OCI-LY7 (cell line): ENCODE measurements around the gene FGFRL1. TPM values are rescaled to one million over a fixed set of nuclear protein-coding genes. Genes with fewer than 3 reads are reported as not detected.

Experiments
- BruUV-seq: library from RNA; stranded (reverse); fragments of 400-500 nt; replicated peaks from 2 replicates; lab custom pipeline; 2021; lab: Mats Ljungman, UMichigan
- CTCF ChIA-PET: fragments of 300-600 bp; sonication (Branson Sonifier 250); formaldehyde crosslinking; loops from one replicate; lab custom pipeline; 2022; ENCODE audit warnings: antibody characterized with exemption; ENCODE audit not compliant: unreplicated experiment; lab: Charles Lee
- POLR2A ChIA-PET: fragments of 300-600 bp; sonication (Branson Sonifier 250); formaldehyde crosslinking; loops from one replicate; lab custom pipeline; 2022; ENCODE audit warnings: antibody characterized with exemption; lab: Charles Lee
- DNase-seq: peaks from one replicate; pipeline ENCODE4 v3.0.0-alpha.2; 2015; ENCODE audit warnings: low spot score
- H2AFZ ChIP-seq: fragments of 200-600 bp; sonication (generic), shearing (Covaris generic); 2 replicates; pipeline ENCODE4 v1.6.1; 2014; ENCODE audit warnings: mild to moderate bottlenecking, antibody characterized with exemption, low read length, moderate library complexity
- H3K27ac ChIP-seq: fragments of 200-600 bp; sonication (generic); 2 replicates; pipeline ENCODE4 v1.5.1; 2014; ENCODE audit warnings: mixed run types, low read depth, mild to moderate bottlenecking, moderate library complexity, low read length, inconsistent platforms; ENCODE audit not compliant: poor library complexity, severe bottlenecking
- H3K36me3 ChIP-seq: fragments of 200-600 bp; sonication (generic); 2 replicates; pipeline ENCODE4 v1.6.1; 2014; ENCODE audit warnings: mild to moderate bottlenecking, antibody characterized with exemption, low read length, moderate library complexity, mixed read lengths; ENCODE audit not compliant: insufficient read depth
- H3K4me1 ChIP-seq: fragments of 200-600 bp; sonication (generic); 2 replicates; pipeline ENCODE4 v1.5.1; 2014; ENCODE audit warnings: mild to moderate bottlenecking, low read length; ENCODE audit not compliant: insufficient read depth, poor library complexity, severe bottlenecking
- H3K4me2 ChIP-seq: fragments of 200-600 bp; sonication (generic); 2 replicates; pipeline ENCODE4 v1.6.1; 2014; ENCODE audit warnings: mild to moderate bottlenecking, low read length
- H3K4me3 ChIP-seq: fragments of 200-600 bp; sonication (generic); 2 replicates; pipeline ENCODE4 v1.5.1; 2014; ENCODE audit warnings: mild to moderate bottlenecking, low read depth, low read length; ENCODE audit not compliant: poor library complexity, severe bottlenecking
- H3K79me2 ChIP-seq: fragments of 200-600 bp; sonication (generic); 2 replicates; pipeline ENCODE4 v1.6.1; 2016; ENCODE audit warnings: low read depth, mild to moderate bottlenecking, low read length, moderate library complexity, mixed read lengths; ENCODE audit not compliant: insufficient read depth
- H3K9me2 ChIP-seq: fragments of 200-600 bp; sonication (generic); 2 replicates; pipeline ENCODE4 v1.6.1; 2016; ENCODE audit warnings: mild to moderate bottlenecking, low read length, mixed read lengths; ENCODE audit not compliant: insufficient read depth
- H3K9me3 ChIP-seq: fragments of 200-600 bp; sonication (generic); 2 replicates; pipeline ENCODE4 v1.6.1; 2014; ENCODE audit warnings: mild to moderate bottlenecking, mixed run types, low read length, mixed read lengths
- H4K20me1 ChIP-seq: fragments of 200-600 bp; sonication (generic); 2 replicates; pipeline ENCODE4 v1.6.1; 2014; ENCODE audit warnings: mild to moderate bottlenecking, antibody characterized with exemption, low read length, moderate library complexity, mixed read lengths; ENCODE audit not compliant: insufficient read depth
- CTCF ChIP-seq: fragments of 200-600 bp; sonication (generic); conservative IDR thresholded peaks from 2 replicates; pipeline ENCODE4 v1.5.1; 2014; ENCODE audit warnings: mild to moderate bottlenecking, antibody characterized with exemption, low read length, moderate library complexity, mixed read lengths
- EZH2phosphoT487 ChIP-seq: fragments of 200-600 bp; sonication (generic); IDR thresholded peaks from 2 replicates; pipeline ENCODE4 v1.6.1; 2018; ENCODE audit warnings: low read depth, borderline replicate concordance, mild to moderate bottlenecking, mixed run types, antibody characterized with exemption, low read length, moderate library complexity, mixed read lengths
- intact Hi-C: fragments of 100-400 bp; cut with micrococcal nuclease; formaldehyde crosslinking; loops from one replicate; pipeline ENCODE4 v1.10.0; 2022; ENCODE audit not compliant: unreplicated experiment
- total RNA-seq, 2 experiments: library from RNA; depleted of rRNA in 1 of 2; stranded (reverse); fragments of >200 nt in 1 of 2; shearing (Covaris generic) in 1 of 2; gene quantifications; 2 replicates each; pipeline ENCODE4 v1.2.3, GENCODE V29; 2014 to 2022

The FGFRL1 gene
- total RNA-seq, 2 experiments from 2014 or later: 1.4 to 2.7 TPM

DNA sequence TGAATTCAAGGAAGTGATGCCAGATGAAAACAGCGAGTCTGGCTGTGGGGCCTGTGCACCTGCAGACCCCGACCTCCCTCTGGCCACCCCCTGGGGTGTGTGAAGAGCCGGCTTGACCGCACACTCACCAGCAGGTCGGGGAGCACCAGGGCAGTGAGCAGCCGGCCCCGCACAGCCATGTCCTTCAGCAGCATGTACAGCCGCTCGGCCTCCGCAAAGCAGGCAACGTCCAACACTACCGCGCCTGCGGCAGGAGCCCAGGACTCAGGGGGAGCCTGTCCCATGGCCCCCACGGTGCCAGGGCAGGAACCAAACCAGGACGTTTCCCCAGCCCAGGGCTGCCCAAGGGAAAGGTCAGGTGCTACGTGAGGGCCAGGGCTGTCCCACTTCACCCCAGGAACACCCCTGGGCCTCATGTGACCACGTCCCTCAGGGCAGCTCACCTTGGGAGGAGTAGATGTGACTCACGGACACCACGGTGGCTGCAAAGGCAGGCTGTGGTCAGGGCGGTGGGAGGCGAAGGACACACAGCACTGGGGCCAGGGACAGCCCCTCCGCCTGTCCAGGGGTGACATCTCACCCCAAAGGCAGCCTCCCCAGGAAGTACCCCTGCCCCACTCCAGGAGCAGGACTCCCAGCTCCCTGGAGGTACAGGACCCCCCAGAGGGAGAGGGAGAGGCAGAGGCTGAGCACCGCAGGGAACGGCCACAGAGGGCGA is 46.2 kb upstream of the FGFRL1 start:
- H3K79me2 ChIP-seq: no peaks in the 10 kb centered on the region
- ChIA-PET CTCF (no interaction called here), POLR2A (no interaction called here)
- H2AFZ ChIP-seq: no peak overlapping the region
- H3K9me3 ChIP-seq: no peaks in the 10 kb centered on the region
- TF ChIP-seq EZH2phosphoT487 (no peak), CTCF (no peak)
- no peaks in the 10 kb centered on the region for H4K20me1 ChIP-seq
- no TSS peak for BruUV-seq
- DNase-seq: no peak
- H3K4me3 ChIP-seq: no peak overlapping the region
- intact Hi-C loops: no loop called here
- H3K4me2 ChIP-seq: no peak overlapping the region
- no peaks in the 10 kb centered on the region for H3K36me3 ChIP-seq
- H3K4me1 ChIP-seq: no peaks in the 10 kb centered on the region
- no peak overlapping the region for H3K27ac ChIP-seq
- no peaks in the 10 kb centered on the region for H3K9me2 ChIP-seq

DNA sequence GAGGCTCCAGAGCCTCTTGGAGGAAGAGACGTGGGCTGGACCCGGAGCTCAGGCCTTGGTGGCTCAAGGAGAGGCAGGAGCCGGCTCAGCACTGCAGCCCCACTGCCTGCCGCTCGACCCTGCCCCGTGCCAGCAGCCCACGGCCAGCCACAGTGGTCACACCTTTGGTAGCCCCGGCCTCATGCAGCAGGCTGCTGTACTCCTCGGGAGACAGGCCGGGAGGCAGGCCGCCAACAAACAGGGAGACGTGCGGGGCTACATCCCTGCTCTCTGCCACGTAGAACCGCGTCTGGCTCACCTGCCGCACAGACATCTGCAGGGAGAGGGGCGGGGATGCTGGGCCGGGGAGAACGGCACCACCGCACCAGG is 45.7 kb upstream of the FGFRL1 start:
- H3K4me2 ChIP-seq: no peak overlapping the region
- no TSS peak for BruUV-seq
- TF ChIP-seq CTCF (no peak), EZH2phosphoT487 (no peak)
- H3K36me3 ChIP-seq: no peaks in the 10 kb centered on the region
- H3K27ac ChIP-seq: no peak overlapping the region
- no peaks in the 10 kb centered on the region for H3K79me2 ChIP-seq
- H3K9me3 ChIP-seq: no peaks in the 10 kb centered on the region
- H2AFZ ChIP-seq: no peak overlapping the region
- no peak overlapping the region for H3K4me3 ChIP-seq
- ChIA-PET POLR2A (no interaction called here), CTCF (no interaction called here)
- DNase-seq: no peak
- intact Hi-C loops: no loop called here
- no peaks in the 10 kb centered on the region for H3K4me1 ChIP-seq
- no peaks in the 10 kb centered on the region for H4K20me1 ChIP-seq
- no peaks in the 10 kb centered on the region for H3K9me2 ChIP-seq

GRCh38 chr4:966266-967112 is 44.9 kb upstream of the FGFRL1 start:
- no TSS peak for BruUV-seq
- H3K4me2 ChIP-seq: no peak overlapping the region
- intact Hi-C loops: no loop called here
- H3K9me3 ChIP-seq: no peaks in the 10 kb centered on the region
- ChIA-PET POLR2A (no interaction called here), CTCF (no interaction called here)
- H3K27ac ChIP-seq: no peak overlapping the region
- H4K20me1 ChIP-seq: no peaks in the 10 kb centered on the region
- no peak for DNase-seq
- H3K4me1 ChIP-seq: no peaks in the 10 kb centered on the region
- H3K36me3 ChIP-seq: no peaks in the 10 kb centered on the region
- TF ChIP-seq CTCF (no peak), EZH2phosphoT487 (no peak)
- H3K9me2 ChIP-seq: no peaks in the 10 kb centered on the region
- no peaks in the 10 kb centered on the region for H3K79me2 ChIP-seq
- no peak overlapping the region for H3K4me3 ChIP-seq
- no peak overlapping the region for H2AFZ ChIP-seq
